ENCODE data around the gene RASD1. TPM values are rescaled to one million over a fixed set of nuclear protein-coding genes. Genes with fewer than 3 reads are reported as not detected.

Gene RASD1, protein sequence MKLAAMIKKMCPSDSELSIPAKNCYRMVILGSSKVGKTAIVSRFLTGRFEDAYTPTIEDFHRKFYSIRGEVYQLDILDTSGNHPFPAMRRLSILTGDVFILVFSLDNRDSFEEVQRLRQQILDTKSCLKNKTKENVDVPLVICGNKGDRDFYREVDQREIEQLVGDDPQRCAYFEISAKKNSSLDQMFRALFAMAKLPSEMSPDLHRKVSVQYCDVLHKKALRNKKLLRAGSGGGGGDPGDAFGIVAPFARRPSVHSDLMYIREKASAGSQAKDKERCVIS
- 100 to 1,000 TPM; 166 to 250 (median 231) TPM for total RNA-seq

DNA sequence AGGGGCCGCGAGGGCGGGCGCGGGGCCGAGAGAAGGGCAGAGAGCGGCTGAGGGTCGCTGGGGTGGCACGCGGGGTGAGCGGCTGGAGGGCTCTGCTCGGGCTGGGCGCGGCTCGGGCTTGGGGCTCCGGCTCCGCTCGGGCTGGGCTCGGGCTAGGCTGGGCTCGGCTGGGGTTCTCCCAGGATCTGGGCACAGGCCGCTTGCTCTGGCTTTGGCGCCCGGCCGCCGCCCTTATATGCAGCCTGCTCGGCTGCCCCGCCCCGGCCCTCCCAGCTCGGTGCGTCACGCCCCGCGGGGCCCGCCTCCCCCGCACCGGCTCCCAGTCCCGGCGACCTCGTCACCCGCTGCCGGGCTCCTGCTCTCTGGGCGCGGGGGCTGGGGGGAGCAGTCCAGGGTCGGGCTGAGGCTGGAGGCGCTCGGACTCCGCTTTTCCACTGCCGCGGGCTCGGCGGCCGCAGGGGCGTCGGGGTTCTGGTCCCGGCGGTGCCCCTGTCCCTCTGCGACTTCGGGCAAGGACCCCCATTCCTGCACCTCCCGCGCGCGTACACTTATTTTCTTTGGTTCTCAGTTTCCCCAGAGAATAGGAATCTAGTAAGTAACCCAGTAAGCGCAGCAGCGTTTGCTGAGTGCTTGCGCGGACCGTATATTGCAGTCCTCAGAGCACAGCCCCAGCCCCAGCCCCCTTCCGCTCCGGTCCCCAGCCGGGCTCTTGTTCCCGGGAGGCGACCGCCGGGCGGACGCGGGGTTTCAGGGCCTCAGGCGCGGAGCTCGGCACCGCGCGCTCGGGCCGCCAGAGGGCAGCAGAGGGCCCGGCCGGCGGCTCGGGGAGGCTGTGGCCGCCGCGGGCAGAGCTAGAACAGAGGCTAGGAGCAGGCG is at the start of gene RASD1:
TSS of gene RASD1 (minus strand) at position 207 of the 876 bp plus-strand sequence. CDS start 214 bp downstream, outside the sequence.
- TF ChIP-seq, protein P1, sequence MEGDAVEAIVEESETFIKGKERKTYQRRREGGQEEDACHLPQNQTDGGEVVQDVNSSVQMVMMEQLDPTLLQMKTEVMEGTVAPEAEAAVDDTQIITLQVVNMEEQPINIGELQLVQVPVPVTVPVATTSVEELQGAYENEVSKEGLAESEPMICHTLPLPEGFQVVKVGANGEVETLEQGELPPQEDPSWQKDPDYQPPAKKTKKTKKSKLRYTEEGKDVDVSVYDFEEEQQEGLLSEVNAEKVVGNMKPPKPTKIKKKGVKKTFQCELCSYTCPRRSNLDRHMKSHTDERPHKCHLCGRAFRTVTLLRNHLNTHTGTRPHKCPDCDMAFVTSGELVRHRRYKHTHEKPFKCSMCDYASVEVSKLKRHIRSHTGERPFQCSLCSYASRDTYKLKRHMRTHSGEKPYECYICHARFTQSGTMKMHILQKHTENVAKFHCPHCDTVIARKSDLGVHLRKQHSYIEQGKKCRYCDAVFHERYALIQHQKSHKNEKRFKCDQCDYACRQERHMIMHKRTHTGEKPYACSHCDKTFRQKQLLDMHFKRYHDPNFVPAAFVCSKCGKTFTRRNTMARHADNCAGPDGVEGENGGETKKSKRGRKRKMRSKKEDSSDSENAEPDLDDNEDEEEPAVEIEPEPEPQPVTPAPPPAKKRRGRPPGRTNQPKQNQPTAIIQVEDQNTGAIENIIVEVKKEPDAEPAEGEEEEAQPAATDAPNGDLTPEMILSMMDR (IDR thresholded peaks at IDR 0.05), result peak; percentile 96 to 99 (median 98)
- peak; percentile 98 for TF ChIP-seq POLR2A (IDR thresholded peaks at IDR 0.05)
- TF ChIP-seq EP300 (IDR thresholded peaks at IDR 0.05), result peak in 1 of 2 donors; percentile 96
- peaks cover 0 to 18% (median 4%) of the 10 kb centered on the region in 3 donors for H3K36me3 ChIP-seq
- H3K4me3 ChIP-seq, result peak within 1 kb of the TSS; percentile 57 to 74 (median 66)
- peaks cover 0 to 53% (median 22%) of the 10 kb centered on the region in 4 donors for H3K4me1 ChIP-seq
- DNase-seq (ENCODE audit: low spot score in 2 of 2), result peak; percentile 85
- H3K27me3 ChIP-seq, result no peaks in the 10 kb centered on the region
- H3K9me3 ChIP-seq, result no peaks in the 10 kb centered on the region
- peak within 1 kb of the TSS; percentile 80 to 89 (median 86) for H3K27ac ChIP-seq
- WGBS, 2 donors, result 1% methylated on average over 34 to 45 of the region's 93 CpGs

DNA sequence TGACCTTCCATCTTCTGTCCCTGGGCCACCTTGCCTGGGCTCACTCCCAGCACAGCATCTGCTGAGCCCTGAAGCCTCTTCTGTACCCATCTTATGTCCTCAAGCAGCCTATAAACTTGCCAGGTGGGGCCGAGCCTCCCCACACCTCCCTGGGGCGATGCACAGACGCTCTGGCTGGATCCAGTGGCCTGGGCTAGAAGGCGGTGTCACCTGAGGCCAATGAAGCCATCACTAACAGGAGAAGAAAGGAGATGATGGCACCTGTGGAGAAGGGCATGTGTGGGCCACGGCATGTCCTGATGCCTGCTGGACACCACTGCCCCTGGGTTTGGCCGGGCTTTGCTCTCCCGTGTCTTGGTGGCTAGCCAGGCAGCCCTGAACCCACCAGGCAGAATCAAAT is 49.8 kb upstream of the RASD1 start:
- DNase-seq (ENCODE audit: low spot score in 2 of 2), result no peak
- no peaks in the 10 kb centered on the region for H3K9me3 ChIP-seq
- no peak for TF ChIP-seq POLR2A (IDR thresholded peaks at IDR 0.05)
- peaks cover 0 to 4% (median 0%) of the 10 kb centered on the region in 3 donors for H3K36me3 ChIP-seq
- peaks cover 0 to 14% (median 6%) of the 10 kb centered on the region in 4 donors for H3K4me1 ChIP-seq
- H3K4me3 ChIP-seq, result no peak overlapping the region
- 94 to 95% methylated on average over 7 of the region's 7 CpGs for WGBS, 2 donors
- H3K27ac ChIP-seq, result peak overlapping the region in 2 of 4 donors; percentile 40 to 41
- no peaks in the 10 kb centered on the region for H3K27me3 ChIP-seq

DNA sequence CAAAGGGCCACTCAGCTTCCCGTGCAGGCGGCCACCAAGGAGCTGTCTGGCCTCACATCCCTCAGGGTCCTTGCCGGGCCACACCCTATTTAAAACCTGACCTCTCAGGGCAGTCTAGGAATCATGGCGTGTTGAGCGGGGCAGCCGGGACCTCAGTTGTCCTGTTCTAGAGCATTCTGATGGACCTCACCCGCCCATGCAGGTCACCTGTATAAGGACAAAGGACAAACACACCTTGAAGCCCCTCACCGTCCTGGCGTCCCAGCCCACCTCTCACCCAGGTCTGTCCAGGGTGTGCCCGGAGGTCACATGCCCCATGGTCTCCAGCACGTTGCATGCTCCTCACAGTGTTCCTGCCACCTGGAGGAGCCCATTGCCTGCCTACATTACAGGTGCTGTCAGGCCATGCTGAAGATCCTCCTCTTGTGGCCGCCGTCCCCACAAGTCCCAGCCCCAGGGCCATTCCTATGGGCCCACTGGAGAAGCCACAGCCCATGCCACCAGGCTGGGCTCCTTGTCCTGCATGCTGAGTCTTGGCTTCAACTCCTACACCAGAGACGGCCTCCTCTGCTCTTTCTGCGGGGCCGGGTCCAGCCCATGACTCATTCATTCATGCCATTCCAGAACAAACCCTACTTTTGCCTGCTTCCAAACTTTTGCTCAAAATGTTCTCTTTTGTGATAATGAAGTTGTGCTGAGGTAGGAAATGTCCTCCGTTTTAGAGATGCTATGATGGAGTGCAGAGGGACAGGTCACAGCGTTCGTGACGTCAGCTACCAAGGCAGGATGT is 49.0 kb upstream of the RASD1 start:
- Histone ChIP-seq H3K27me3 (no peaks in the 10 kb centered on the region), H3K4me1 (peaks cover 0 to 14% (median 6%) of the 10 kb centered on the region in 4 donors), H3K36me3 (peaks cover 0 to 4% (median 0%) of the 10 kb centered on the region in 3 donors), H3K4me3 (no peak overlapping the region), H3K27ac (no peak overlapping the region), H3K9me3 (no peaks in the 10 kb centered on the region)
- TF ChIP-seq EP300 (IDR thresholded peaks at IDR 0.05) (no peak), POLR2A (IDR thresholded peaks at IDR 0.05) (no peak)
- TF ChIP-seq, protein P1 (IDR thresholded peaks at IDR 0.05), result no peak
- peak in 1 of 2 donors; percentile 38 for DNase-seq (ENCODE audit: low spot score in 2 of 2)
- WGBS, 2 donors, result 78 to 80% methylated on average over 19 of the region's 20 CpGs

DNA sequence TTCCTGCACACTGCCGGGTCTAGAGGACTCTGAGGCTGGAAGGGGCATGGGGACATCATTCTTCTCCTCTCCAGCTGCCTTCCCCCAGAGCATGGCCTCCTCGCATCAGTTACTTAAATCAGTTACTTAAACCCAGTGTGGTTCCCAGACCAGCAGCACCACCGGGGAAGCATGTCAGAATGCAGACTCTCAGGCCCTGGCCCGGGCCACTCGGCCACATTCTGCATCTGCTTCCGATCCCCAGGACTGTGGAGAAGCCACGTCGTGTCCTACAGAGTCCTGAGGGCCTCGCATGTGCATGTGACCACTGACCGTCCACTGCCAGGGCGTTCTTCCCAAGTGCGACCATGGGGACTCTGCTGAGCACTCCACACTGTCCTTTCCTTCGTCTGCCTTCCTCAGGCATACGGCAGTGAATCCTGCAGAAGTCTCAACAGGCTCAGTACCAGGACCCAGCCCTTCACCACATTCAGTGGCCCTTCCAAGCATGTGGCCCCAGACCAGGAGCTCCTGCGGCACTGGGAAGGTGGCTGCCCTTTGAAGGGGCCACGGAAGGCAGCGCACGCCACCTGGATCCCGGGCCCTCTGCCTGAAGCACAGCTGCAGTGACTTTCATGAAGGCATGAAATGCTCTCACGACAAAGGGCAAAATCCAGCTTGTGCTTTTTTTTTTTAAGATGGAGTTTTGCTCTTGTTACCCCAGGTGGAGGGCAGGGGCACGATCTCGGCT is 46.9 kb upstream of the RASD1 start:
- Histone ChIP-seq H3K9me3 (no peaks in the 10 kb centered on the region), H3K27me3 (no peaks in the 10 kb centered on the region), H3K4me3 (no peak overlapping the region), H3K4me1 (peaks cover 0 to 14% (median 6%) of the 10 kb centered on the region in 4 donors), H3K27ac (no peak overlapping the region), H3K36me3 (peaks cover 0 to 4% (median 0%) of the 10 kb centered on the region in 3 donors)
- 93 to 96% methylated on average over 19 to 22 of the region's 22 CpGs for WGBS, 2 donors
- DNase-seq (ENCODE audit: low spot score in 2 of 2), result no peak
- no peak for TF ChIP-seq POLR2A (IDR thresholded peaks at IDR 0.05)
- TF ChIP-seq EP300 (IDR thresholded peaks at IDR 0.05), result no peak
- TF ChIP-seq, protein P1 (IDR thresholded peaks at IDR 0.05), result no peak

DNA sequence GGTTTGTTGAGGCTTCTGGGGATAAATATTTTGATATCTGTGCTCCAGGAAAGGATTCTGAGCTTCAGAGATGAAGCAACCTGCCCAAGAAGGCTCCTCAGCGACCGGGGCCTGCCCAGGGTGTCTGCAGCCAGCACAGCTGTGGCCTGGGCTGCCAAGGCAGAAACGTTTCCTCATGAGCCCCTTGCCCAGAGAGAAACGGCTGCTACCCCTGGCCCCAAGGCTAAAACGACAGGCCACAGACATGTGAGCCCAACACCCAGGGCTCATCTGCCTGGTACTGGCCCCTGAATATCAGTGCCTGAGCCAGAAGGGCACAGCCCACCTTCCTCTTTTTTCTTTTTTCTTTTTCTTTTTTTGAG is 45.4 kb upstream of the RASD1 start:
- 66 to 72% methylated on average over 5 of the region's 5 CpGs for WGBS, 2 donors
- no peak for DNase-seq (ENCODE audit: low spot score in 2 of 2)
- TF ChIP-seq POLR2A (IDR thresholded peaks at IDR 0.05) (no peak), EP300 (IDR thresholded peaks at IDR 0.05) (no peak)
- TF ChIP-seq, protein P1 (IDR thresholded peaks at IDR 0.05), result no peak
- Histone ChIP-seq H3K27me3 (no peaks in the 10 kb centered on the region), H3K27ac (no peak overlapping the region), H3K4me1 (peaks cover 0 to 14% (median 6%) of the 10 kb centered on the region in 4 donors), H3K9me3 (no peaks in the 10 kb centered on the region), H3K36me3 (peaks cover 0 to 4% (median 0%) of the 10 kb centered on the region in 3 donors), H3K4me3 (no peak overlapping the region)
